HS-27A (cell line): Measurements from ENCODE around the gene ZBTB17.

Experiments
- DNase-seq: peaks from one replicate; pipeline ENCODE4 v3.0.0-alpha.2; 2012; ENCODE audit warnings: low read depth, missing footprints

The ZBTB17 gene

DNA sequence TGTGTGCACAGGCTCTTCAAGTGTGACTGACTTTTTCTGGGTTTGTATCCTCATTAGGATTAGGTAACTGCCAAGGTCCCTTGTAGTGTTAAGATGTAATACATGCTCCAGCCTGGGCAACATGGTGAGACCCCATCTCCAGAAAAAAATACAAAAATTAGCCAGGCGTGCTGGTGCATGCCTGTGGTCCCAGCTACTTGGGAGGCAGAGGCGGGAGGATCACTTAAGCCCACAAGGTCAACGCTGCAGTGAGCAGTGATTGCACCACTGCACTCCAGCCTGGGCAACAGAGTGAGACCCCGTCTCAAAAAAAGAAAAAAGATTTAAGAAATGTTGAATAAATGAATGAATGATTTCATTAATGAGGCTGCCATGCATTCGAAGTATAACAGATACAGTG is 15.1 kb downstream of the ZBTB17 start:
- no peak for DNase-seq

DNA sequence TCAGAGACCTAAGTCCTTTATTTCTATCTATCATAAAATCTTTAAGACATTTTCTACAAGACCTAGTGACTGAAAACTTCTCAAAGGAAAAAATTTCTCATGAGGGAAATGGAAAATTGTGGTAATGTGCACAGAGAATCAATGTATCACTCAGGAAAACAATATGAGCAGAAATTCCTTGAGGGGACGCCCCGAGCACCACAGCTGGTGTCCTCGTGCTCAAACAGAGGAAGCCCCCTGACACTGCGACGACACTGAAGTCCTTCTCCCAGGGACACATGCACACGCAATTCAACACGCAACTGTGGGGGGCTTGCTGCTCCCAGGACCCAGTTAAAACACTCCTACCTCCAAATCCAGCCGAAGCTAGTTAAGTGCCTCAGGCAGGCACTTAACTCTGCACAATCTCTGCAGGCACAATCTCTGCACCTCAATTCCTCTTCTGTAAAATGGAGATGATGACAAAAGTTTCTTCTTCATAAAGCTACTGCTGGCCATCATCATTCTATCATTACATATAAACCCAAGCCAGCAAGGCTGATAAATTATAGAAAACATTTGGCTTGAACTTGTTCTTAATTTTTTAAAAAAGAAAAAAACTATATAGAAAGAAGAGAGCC is 16.0 kb downstream of the ZBTB17 start:
- no peak for DNase-seq

DNA sequence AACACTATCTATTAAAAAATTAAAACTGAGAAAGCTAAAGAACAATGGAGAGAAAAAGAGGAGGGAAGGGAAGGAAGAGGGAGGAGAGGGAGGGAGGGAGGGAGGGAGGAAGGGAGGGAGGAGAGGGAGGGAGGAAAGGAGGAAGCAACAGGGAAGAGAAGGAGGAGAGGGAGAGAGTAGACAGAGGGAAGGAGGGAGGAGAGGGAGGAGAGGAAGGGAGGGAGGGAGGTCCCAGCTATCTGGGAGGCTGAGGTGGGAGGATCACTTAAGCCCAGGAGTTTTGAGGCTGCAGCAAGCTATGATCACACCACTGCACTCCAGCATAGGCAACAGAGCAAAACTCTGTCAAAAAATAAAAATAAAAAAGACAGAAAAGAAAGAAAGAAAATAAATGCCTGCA is 16.5 kb downstream of the ZBTB17 start:
- DNase-seq = no peak

DNA sequence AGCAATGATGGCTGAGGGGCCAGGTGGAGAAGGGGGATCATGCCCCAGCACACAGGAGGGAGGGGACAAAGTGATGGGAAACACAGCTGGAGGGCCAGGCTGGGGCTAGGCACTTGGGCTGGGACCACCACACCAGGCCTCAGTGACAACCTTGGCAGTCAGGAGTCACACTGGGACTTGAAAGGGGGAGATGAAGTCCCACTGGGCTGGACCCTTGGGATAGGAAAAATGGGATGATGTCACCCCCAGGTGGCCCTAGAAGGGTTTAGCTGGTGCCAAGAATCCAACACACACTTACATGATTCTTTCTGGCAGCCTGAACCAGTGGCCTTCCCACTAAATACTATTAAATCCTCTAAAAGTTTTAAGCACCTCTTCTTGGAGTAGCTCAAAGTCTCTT is 17.1 kb downstream of the ZBTB17 start:
- no peak for DNase-seq

DNA sequence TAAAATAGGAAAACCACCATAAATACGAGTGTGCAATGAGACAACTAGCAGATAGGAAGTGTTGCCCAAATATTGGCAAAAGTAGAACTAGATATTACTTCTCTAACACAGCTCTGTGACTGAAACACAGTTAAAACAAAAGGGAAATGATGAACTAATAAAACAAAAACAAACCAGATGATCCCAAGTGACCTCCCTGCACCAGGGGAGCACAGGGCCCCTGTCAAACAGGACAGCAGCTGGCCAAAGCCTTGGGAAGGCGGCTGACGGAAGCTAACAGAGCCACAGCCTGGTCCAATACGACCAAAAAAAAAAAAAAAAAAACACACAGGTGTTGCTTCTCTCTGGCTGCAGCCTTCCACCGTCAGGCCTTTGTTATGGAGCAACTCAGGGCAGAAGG is 17.8 kb downstream of the ZBTB17 start:
- no peak for DNase-seq

DNA sequence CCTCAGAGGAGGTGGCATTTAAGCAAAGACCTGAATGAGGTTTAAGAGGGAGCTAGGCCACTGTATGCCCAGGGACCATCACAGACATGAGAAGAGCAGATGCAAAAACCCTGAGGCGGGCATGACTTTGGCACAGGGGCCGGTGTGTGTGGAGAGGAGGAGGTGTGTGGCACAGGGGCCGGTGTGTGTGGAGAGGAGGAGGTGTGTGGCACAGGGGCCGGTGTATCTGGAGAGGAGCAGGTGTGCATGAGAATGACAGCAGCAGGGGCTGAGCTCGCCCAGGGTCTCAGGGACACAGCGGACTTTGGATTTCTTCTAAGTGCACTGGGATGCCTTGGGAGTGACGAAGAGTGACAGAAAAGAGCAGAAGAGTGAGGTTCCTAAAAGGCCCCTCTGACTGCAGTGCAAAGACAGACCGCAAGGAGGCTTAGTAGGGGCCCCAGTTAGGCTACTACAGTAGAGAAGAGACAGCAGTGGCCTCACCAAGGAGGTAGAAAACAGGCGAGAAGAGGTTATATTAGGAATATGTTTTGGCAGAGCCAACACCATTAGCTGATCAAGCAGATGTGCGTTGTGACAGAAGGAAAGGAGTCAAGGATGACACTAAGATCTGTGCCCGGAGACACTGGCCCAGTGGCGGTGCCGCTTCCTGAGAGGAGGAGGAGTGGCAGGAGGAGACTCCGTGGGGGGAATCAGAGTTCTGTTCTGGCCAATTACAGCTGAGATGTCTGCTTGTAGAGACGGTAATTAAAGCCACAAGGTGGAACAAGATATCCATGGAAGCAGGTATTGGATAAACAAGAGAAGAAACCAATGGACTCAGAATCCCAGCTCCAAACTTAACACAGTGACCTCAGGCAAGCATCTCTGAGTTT is 18.4 kb downstream of the ZBTB17 start:
- DNase-seq = no peak

DNA sequence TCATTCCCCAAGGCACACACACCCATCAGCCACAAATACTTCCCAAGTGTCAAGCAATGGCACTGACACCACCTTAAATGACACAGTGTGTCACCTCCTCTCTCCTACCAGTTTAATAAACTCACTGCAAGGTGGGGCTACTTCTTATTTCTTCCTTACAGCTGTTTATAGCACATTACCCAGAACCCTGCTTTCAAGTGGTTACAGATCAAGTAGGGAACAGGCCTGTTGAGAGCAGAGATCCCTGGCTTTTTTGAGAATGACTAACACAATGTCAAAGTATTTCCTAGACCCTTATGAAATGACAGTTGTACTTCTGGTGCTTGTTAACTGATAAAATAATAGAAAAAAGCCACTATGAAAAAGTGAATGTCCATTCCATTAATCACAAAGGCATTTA is 19.8 kb downstream of the ZBTB17 start:
- DNase-seq = no peak

DNA sequence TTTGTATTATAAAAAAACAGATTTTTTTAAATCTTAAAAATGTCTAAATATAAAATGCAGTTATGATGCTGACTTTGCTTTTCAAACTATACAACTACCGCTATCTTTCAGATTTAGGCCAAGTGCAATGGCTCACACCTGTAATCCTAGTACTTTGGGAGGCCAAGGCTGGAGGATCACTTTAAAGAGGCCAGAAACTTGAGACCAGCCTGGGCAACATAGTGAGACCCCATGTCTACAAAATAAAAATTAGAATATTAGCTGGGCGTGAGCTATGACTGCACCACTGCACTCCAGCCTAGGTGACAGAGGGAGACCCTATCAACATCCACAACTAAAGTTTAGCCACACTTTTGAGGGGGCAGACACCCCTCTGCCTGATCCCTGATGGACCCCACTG is 20.3 kb downstream of the ZBTB17 start:
- no peak for DNase-seq

DNA sequence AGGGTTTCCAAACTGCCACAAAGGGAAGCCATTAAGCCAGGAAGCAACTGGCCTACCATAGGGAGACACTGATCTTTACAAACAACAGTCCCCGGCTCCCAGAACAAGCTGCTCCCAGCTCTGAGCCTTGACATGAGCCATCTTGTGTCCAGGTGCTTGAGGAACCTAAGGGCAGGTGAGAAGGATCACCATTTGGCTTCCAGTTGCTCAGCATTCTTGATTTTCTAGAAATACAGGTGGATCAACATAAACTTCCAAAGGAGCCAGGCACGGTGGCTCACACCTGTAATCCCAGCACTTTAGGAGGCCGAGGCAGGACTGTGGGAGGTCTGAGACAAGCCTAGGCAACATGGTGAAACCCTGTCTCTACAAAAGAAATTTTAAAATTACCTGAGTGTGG is 21.6 kb downstream of the ZBTB17 start:
- DNase-seq = no peak

DNA sequence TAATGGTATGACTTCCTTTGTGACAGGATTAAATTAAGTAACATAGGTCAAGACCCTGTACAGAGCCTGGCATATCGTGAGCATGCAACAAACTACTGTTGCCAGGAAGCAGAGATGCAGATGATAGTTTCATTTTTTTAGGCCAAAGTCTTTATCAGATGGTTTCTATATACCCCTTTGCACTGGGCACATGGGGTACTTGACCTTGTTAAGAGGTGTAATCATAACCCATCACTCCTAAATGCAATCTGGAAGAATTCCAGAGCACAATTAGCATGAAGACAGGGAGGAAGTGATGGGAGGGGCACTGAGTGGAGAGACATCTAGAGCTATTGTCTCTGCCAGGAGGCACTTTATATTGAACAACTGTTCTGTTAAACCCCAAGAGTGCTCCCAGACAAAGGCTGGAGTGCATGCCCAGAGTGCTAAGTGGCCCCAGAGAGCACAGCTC is 22.1 kb downstream of the ZBTB17 start:
- no peak for DNase-seq

DNA sequence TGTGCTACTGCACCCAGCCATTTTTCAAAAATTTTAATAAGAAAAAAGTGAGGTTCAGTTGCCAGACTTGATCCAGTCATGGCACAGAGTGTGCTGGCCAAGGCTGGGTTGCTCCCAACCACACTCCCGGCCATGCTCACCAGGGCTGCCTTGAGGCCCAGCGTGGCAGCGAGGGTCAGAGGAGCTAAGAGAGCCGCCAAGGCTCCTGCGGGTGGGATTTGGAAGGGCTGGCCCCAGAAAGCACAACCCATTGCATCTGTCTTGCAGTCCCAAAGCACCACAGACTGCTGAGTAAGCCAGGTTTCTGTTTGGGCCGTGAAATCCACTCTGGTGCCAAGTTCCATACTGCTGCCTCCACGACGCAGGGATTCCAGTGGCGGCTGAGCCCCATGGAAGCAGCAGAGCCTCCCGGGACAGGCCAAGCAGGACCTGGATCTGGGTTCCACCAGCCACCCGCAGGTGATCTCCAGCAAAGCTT is 22.6 kb downstream of the ZBTB17 start:
- DNase-seq = no peak

DNA sequence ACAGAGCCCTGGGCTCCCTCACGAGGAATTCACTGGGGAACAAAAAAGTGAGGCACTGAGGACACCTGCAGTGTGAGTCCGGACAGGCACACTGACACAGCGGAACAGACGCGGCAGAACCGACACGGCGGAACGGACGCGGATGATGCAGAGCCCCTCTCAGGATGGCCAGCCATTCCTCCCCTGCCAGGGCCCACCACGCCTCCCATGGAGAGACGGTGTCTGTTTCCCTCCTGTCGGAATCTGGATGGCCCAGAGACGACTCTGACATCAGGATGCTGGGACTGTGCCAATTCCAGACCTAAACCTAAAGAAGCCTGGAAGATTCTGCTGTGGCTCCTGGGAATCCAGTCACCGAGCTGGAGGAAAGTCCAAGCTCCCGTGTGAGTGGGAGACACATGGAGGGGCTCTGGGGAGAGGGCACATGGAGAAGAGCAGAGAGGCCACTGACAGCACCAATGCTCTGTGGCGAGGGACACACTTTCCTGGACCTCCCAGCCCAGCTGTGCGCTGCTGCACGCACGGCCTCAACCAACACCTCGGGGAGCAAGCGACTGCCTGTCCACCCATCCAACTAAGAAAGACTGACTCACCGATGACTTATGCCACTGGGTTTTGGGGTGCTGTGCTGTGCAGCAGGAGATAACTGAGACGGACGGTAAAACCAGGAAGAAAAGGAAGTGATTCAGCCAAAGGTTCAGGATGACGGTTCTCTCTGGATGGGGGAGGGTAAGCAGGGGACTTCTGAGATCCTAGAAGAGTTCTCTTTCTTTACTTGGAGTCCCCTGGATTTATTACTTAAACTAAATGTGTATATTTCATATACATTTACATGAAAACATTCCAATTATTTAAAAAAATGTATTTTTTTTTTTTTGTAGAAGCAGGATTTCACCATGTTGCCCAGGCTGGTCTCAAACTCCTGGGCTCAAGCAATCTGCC is 23.3 kb downstream of the ZBTB17 start:
- DNase-seq = peak; percentile 94

DNA sequence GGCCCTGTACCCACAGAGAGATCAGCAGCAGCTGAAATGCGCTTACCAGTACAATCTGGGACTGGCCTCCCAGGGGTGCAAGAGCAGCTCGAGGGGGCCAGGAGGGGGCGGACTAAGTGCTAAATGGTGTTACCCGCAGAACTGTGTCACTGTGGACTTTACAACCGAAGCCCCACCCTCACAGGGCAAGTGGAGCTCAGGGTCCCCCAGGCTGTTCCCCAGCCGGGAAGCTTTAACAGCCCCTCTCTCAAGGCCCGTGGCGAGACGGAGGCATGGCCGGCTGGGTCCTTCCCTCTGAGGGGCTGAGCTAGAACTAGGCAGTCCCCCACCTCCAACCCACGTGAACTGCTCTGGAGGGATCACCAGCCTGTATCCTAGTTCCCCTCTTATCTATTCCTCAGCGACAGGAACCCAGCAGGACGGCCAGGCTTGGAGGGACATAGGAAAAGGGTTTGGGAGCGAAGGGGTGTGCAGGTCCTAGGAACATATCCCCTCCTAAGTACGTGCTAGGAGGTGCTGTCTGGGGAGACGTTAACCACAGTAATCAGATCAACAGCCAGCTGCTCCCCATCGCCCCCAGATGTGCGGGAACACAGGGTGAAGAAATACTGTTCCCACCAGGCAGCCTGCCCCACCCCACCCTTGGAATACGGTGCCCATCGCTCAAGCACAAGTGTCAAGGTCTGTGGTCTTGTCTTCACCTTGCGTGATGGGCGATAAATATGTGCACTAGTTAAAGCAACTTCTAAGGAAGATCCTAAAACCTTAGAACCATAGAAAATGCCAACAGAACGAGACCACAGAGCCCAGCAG is 24.4 kb downstream of the ZBTB17 start:
- DNase-seq = no peak

DNA sequence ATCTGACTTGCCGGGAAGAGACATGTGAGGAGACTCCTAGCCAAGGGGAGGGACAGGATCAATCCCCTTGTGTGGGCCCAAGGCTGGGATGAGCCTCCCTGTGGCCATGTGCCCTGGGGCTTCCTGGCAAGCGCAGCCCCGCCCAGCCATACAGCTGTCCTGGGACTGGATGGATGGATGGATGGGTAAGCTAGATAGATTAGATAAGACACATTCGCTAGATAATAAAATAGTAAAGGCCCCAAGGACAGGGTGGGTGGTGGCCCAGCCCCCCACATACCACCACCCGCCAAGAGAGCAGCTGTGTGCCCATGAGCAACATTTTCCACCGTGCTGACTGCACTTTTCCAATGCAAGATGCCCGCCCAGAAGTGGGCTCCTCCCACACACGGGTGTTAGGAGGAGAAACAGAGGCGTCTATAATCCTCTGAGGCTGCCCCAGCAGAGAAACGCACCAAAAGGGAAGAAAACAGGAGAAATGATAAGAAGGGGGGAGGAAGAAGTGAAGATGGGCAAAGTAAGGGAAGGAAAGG is 25.1 kb downstream of the ZBTB17 start:
- no peak for DNase-seq

DNA sequence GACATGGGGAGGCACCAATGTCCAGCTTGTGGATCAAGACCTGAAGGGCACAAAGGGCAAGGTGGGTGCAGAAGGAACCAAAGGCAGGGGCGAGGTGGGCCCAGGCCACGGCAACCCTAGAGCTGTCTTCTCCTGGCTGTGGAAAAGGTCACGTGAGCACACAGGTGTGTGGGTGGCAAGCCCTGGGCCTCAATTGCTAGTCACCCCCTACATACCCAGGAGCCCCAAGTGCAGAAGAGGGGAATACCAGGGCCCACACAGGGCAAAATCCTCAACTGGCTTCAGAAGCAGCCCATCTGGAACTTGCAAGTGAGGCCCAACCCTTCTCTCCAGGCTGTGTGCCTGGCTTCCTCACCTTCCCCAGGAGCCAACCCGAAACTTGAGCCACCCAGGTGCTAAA is 25.6 kb downstream of the ZBTB17 start:
- no peak for DNase-seq

DNA sequence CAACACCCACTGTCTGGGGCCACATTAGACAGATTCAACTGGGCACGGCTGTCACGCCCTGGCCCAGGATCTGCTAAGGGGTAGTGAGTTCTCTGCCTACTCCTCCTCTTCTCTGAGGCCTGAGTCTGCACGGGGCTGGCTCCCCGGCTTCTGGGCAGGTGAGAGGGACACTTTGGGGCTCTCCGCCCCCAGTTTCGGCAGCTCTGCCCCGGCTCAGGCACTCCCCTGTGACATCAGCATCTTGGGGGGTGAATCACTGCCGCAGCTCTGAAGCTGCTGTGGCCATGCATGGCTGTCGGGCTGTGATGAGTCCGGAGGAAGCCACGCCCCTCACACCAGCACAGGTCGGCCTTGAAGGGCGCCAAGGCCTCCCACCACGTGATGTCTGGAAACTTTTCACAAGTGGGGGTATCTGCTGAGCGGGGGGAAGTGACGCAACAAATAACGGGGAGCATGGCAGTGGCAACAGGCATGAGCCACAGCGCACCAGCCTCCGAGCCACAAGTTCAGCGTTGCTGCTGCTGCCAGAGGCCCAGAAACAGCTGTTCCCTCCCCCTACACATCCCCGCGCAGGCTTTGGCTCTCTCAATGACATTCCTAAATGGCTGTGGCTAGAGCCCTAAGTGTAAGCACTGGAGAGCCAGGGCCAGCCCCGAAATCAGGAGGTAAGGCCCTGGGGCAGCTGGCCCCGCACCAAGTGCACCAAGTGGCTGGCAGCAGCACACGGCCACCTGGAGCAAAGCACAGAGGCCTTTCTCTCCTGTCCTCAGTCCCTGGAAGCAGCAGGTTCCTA is 26.3 kb downstream of the ZBTB17 start:
- DNase-seq = peak; percentile 96

DNA sequence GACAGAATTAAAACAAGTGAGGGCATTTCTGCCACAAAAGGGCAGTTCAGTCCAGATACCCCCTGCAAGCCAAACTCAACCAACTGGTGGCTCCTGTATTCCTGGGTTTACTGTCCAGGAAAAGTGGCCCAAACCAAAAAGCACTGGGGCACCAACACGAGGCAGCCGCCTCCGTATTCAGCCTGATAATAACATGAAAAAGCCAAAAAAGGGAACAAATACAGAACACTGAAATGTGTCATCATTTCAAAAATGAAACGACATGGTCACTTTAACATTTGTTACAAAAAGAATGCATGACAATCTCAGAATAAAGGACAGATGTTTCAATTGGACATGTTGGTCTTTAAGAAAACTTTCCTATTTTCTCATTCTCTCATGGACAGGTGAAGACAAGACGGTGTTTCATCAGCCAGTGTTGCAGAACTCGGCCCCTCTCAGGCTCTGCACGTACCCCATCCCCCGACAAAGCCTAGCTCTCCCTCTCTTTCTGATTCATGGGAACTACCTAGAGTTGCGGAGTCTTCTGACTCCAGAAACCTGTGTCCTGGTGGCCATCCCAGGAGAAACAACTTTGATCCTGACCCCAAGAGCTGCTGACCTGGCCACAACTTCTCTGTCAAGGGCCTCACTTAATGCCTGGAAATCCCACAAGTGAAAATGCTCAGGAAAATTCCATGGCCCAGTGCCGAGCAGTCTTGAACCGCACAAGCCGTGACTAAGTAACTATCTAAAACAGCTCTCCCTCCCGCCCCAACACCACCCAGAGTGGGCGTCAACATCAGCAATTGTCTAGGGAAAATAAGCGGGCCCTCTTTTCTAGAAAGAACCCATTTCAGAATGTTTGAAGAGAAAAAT is 27.1 kb downstream of the ZBTB17 start:
- DNase-seq = peak; percentile 92

DNA sequence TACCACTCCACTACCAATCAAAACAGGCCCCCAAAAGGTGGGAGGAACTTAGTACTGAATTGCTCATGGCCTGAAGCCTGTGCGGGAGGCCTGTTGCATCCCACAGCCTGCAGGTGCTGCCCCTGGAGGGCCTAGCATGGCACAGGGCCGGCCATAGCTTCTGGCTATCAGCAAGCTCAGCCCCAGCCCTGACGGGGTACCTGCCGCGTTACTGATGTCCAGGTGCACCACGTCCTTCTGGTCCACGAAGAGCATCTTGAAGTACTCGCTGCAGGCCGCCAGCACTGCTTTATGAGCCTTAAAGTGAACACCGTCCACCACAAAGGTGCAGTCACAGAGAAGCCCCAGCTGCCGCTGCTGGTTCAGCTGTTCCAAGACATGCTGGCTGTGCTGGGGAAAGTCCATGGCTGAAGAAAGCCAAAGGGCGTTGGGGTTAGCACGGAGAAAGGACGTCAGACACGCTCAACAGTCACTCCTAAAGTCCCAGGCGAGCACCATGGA is 27.8 kb downstream of the ZBTB17 start:
- no peak for DNase-seq

DNA sequence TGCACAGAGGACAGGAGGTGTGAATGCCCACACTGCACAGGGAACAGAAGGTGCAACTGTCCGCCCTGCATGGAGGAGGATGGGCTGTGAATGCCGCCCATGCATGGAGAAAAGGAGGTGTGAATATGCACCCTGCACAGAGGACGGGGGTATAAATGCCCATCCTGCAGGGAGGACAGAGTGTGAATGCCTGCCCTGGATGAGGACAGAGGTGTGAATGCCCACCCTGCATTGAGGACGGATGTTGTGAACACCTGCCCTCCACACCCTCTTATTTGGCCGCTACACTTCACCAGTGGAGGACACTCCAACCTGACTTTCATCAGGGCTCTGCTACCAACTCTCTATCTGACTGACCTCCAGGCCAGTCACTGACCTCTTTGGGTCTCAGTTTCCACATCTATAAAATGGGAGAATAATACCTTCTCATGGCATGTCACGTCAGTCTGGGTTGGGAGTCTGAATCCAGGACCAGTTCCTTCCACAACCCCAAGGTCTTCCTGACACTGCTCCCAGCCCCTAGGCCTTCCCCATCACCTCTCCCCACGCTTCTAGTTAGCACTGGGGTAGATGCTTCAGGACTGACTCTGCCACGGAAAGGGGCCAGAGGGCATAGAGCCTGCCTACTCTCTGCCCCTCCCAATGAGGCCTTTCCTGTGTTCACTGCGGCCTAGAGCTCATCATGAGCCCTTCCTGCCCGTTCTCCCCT is 28.4 kb downstream of the ZBTB17 start:
- DNase-seq = no peak
